Activated CD8-positive, alpha-beta memory T cell treated with anti-CD3 and anti-CD28 coated beads for 36 hours (primary cell): ENCODE measurements around the gene MFAP4. TPM values are rescaled to one million over a fixed set of nuclear protein-coding genes. Genes with fewer than 3 reads are reported as not detected.

Experiments
- CTCF ChIA-PET: fragments of 350-600 bp; sonication (Branson Sonifier 250); formaldehyde crosslinking; loops from one replicate; lab custom pipeline; 2021; ENCODE audit warnings: antibody characterized with exemption; lab: Charles Lee
- POLR2A ChIA-PET: fragments of 350-600 bp; sonication (Branson Sonifier 250); formaldehyde crosslinking; loops from one replicate; lab custom pipeline; 2021; ENCODE audit warnings: antibody characterized with exemption; lab: Charles Lee
- total RNA-seq, 2 experiments: library from RNA; stranded (reverse); gene quantifications; one replicate each; pipeline ENCODE4 v1.2.3, GENCODE V29; 2021

The MFAP4 gene, protein sequence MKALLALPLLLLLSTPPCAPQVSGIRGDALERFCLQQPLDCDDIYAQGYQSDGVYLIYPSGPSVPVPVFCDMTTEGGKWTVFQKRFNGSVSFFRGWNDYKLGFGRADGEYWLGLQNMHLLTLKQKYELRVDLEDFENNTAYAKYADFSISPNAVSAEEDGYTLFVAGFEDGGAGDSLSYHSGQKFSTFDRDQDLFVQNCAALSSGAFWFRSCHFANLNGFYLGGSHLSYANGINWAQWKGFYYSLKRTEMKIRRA
- total RNA-seq: not detected

DNA sequence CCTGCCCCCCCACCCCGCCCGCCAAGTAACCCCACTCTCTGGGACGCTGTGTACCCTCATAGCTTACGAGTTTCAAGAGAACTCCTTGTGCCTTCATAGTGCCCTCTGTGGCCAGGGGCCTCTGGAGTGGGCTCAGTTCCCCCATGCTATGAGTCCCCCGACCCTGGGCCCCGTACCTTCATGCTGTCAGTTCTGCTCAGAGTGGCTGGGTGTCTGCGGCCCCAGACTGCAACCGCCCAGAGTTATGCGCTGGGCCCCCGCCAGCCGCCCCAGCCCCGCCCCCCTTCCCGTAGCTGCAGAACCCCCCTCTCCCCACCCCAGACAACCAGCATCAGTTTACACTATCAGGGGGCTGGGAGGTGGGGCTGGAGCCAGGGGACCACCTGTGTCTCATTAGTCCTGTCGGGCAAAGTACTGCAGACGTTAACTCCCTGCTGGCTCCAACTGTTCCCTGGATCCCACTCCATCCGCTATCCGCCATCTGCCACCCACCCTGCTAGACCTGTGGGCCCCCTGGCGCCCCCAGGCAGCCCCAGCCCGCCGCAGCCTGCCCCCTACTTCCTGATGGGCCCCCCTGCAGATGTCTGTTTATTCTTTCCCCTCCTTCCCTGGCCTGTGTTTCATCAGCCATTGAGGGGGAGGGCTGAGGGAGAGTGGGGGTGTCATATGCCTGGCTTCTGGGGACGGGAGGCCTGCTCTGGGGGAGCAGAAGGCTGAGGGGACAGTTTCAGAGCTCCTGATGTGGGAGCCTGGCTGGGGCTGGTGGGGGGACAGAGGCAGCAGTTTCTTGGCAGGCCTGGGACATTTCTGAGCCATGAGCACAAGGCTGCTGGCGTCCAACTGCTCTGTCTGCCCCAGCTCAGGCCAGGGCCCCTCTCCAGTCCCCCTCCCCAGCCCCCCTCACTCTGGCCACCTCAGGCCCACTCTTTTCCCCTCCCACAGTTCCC lies at the start of gene MFAP4:
Gene MFAP4 (minus strand): TSS at position 217 of the 947 bp plus-strand sequence. CDS start 35 bp downstream, at position 182.
- ChIA-PET POLR2A (interaction anchor here (1.3 kb wide), 1 partner anchor 9 kb away, joined by 5 read pairs; the partner anchor contains the start of gene MAPK7), CTCF (no interaction called here)

DNA sequence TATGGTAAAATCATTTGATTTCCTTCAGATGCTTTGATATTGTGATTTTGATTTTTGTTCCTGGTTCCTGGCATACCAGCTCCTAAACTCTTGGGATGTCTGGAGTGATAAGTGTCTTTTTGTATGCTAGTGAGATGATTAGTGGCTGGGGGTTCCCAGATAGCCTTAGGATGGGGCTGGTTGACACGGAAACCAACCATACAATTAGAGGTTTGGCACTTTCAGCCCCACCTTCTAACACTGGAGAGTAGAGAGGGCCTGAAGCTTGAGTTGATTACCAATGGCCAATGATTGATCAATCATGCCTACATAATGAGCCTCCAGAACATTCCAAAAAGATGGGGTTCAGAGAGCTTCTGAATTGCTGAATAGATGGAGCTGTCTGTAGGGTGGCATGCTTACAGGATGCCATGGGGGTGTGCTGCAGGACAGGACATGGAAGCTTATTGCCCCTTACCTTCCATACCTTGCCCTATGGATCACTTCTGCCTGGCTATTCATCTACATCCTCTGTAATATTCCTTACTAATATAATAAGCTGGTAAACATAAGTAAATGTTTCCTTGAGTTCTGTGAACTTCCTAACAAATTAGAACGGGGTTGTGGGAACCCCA lies 46.8 kb upstream of the MFAP4 start:
- ChIA-PET POLR2A (no interaction called here), CTCF (interaction anchor here (0.6 to 1.2 kb wide), 4 partner anchors 37 to 329 kb away, joined by 3 read pairs; partner anchors contain the start of gene B9D1)

DNA sequence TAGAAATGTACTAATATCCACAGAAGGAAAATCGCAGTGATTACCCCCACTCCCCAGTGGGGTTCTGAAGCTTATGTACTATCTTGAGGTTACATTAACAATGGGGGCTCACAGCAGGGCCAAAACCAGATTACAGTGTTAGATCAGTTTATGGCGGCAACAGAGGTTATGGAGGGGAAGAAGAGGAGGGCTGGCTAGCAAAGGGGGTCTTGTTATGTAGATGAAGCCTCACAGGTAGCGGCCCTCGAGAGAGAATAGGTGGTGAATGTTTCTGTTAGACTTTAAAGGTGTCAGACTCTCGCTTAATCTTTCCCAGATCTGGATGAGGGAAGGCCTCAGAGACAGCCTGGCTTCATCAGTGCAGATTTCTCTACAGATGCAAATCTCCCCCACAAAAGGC lies 46.3 kb upstream of the MFAP4 start:
- POLR2A ChIA-PET: no interaction called here

DNA sequence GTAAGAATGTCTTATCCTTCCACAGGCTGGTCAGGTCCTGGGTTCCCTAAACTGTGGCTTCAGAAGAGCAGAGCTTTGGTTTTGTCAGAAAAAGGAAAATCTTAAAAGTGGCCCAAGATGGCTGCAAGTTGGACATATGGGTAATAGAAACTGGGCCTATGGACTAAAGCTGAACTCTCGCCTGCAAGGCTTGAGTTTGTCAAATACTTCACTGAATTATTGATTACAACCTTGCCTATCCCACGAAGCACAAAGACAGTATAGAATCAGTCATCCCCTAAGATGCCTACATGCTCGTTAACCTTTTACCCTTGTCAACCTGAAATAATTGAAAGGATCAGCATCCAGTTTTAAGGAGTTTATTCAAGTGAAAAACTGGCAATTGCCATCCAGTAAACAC lies 44.7 kb upstream of the MFAP4 start:
- ChIA-PET CTCF (no interaction called here), POLR2A (no interaction called here)

More for the DNA sequence above, 46.3 kb upstream of the MFAP4 start:
- CTCF ChIA-PET: interaction anchor here (1.1 to 1.2 kb wide), 2 partner anchors 71 to 95 kb away, joined by 3 read pairs; partner anchors contain the start of gene B9D1

DNA sequence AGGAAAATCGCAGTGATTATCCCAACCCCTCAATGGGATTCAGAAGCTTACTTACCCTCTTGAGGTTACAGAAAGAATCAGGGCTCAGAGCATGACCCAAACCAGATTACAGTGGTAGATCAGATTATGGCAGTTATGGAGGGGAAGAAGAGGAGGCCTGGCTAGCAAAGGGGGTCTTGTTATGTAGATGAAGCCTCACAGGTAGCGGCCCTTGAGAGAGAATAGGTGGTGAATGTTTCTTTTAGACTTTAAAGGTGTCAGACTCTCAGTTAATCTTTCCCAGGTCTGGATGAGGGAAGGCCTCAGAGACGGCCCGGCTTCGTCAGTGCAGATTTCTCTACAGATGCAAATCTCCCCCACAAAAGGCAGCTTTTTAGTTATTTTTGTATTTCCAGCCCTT lies 39.6 kb upstream of the MFAP4 start:
- ChIA-PET CTCF (no interaction called here), POLR2A (no interaction called here)

DNA sequence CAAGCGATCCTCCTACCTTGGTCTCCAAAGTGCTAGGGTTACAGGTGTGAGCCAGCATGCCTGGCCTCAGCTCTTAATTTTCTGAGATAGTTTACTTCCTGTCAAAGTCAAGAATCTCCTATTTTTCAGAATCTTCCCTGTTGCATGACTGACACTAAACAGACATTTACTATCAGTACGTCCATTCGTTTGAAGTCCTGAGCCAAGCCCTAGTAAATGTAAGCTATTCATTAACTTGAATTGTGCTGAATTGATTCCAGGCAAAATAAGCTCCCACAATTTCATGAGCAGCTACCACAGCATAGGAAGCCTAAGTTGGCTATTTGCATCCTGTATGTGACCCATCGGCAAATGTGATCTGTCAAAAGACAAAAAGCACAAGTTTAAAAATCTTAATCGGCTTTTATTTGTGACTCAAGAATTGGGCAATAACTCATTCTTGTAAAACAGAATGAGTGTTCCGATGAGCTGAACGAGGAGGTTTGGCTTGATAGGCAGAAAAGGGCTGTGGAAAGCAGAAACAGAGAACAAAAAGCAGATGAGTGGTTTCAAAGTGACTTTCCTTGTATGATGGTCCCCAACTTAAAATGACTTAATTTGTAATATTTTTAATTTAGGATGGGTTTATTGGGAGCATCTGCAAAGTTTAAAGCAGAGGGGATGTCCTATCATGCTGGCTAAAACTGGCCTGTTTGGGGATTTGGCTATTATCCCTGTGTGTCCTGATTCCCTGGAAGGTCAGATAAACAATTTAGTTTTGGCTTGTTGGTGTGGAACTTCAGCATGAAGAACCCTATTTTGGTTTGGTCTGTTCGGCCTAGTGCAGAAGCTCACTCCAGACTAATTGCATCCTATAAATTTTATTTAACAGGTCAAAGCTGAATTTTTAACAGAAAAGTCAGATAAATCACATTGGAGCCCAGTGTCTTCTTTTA lies 38.2 kb upstream of the MFAP4 start:
- CTCF ChIA-PET: no interaction called here
- POLR2A ChIA-PET: no interaction called here

DNA sequence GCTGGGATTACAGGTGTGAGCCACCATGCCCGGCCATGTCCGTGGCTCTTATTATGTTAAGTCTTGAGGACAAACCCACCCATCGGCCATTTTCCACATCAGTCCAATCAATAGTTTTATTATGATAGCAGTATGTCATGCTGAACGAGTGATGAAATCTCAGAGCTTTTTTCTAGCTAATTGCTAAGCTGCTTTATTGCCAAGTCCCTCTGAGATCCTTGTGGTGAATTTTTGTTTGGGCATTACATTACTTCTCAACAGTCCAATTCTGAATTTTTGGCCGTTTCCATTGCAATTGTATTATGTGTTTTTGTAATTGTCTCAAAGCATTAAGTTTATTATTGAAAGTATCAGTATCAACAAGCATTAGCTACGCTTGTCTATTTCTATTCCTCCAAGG lies 34.9 kb upstream of the MFAP4 start:
- ChIA-PET POLR2A (no interaction called here), CTCF (no interaction called here)

DNA sequence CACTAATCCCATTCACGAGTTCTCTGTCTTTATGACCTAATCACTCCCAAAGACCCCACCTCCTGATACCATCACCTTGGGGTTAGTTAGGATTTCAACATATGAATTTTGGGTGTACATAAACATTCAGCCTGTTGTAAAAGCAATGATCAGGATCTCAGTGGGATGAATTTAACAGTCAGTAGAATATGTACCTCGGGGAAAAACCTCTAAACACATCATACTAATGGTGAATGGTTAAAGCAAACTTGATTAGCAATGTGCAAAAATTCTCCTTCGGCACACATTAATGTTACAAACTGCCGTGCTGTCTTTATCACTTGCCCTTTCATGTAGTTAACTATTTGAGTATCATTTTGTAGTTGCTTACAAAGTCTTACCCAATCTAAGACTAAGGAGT lies 34.2 kb upstream of the MFAP4 start:
- ChIA-PET POLR2A (no interaction called here), CTCF (no interaction called here)

DNA sequence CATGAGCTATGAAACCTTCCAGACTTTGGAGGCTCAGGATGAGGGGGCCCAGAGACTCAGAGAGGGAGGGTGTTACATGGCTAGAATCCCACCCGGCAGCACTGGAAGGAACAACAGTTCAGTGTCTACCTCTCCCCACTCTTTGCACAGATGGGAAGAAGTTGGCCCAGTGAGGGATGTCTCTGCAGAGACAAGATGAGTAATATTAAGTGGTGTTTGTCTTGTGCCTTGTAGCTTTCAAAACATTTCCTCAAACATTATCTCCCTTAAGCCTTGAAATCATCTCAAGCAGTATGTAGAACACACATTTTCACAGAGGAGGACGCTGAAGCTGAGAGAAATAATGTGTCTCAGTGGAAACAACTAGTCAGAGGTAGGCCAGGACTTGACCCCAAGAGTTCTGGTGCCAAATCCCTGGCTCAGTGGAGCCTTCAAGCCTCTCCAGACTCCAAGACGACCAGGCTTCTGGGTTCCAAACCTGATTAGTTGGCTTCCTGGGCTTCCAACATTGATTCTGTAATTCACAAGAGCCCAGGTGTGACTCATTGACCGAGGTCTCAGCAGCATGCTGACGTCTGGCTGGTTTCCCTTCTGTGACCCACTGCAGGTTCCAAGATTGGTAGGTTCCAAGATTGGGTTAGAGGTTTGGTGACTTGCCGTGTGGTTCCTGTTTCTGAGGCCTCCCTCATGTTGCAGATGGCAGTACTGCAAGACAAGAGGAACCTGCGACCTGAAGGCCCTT lies 31.4 kb upstream of the MFAP4 start:
- CTCF ChIA-PET: interaction anchor here (1.3 kb wide), 1 partner anchor 55 kb away, joined by 3 read pairs; no protein-coding TSS in a partner anchor
- POLR2A ChIA-PET: no interaction called here

DNA sequence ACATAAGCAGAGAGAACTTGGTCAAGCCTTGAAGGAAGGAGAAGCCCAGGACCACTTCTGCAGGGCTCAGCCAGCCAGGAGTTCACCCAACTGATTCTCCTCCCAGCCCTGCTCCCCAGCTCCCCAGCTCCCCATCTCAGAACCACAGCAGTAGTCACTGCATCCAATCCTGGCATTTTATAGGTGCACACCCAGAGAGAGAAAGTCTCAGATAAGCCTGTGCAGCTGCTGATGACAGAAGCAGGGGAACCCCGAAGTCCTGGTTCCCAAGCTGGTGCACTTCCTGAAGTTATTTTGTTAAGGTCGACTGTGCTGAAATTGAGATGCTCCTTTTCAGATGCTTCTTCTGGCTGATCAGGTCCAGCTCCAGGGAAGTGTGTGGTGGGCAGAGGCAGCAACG lies 30.6 kb upstream of the MFAP4 start:
- ChIA-PET CTCF (interaction anchor here (1.3 kb wide), 1 partner anchor 55 kb away, joined by 3 read pairs; no protein-coding TSS in a partner anchor), POLR2A (no interaction called here)

DNA sequence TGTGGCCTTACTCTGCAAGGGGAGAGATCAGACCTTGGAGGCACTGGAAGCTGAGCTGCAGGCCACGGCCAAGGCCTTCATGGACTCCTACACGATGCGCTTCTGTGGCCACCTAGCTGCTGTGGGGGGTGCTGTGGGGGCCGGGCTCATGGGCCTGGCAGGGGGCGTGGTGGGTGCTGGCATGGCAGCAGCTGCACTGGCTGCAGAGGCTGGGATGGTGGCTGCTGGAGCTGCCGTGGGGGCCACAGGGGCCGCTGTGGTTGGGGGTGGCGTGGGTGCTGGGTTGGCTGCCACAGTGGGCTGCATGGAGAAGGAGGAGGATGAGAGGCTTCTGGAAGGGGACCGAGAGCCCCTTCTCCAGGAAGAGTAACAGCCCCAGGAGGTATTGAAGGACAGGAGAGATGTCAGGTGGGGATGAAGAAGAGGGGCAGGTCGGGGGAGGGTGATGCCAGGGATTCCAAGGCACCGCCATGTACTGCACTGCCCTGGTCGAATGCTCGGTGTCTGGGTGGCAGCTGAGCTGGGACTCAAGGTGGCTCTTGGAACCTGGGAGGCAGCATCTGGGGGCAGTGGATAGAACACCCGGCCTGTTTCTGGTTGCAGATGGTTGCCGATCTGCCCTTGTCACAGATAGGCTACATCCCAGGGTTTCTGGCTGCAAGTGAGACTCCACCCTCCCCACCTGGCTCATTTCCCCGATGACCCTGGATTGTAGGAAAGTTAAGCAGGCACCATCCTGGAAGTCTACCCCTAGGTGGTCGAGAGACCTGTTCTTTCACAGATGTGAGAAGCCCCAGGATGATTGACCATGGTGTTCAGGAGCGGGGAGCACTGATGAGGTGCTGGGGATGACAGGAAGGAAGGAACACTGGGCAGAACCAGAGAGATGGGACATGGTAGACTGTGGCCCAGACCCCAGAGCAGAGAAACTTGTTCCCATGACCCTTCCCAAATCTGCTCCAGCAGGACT lies 29.1 kb upstream of the MFAP4 start:
- POLR2A ChIA-PET: no interaction called here
- CTCF ChIA-PET: no interaction called here

DNA sequence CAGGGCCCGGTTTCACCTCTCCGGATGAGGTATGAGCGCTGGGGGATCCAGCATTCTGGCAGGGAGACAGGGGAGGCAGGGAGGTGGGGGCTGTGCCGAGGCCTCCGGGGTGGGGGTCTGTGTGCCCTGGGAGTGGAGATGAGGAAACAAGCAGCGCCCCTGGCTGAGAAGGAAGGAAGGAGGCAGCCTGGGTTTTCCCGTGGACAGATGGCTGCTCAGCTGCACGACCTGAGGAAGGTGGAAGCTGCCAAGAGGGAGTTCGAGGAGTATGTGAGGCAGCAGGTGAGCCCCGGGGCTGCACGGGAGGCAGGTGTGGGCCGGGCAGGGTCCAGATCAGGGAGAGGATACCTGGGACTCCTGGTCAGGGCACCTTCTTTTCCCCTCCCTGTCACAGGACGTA lies 28.3 kb upstream of the MFAP4 start:
- ChIA-PET CTCF (no interaction called here), POLR2A (no interaction called here)

DNA sequence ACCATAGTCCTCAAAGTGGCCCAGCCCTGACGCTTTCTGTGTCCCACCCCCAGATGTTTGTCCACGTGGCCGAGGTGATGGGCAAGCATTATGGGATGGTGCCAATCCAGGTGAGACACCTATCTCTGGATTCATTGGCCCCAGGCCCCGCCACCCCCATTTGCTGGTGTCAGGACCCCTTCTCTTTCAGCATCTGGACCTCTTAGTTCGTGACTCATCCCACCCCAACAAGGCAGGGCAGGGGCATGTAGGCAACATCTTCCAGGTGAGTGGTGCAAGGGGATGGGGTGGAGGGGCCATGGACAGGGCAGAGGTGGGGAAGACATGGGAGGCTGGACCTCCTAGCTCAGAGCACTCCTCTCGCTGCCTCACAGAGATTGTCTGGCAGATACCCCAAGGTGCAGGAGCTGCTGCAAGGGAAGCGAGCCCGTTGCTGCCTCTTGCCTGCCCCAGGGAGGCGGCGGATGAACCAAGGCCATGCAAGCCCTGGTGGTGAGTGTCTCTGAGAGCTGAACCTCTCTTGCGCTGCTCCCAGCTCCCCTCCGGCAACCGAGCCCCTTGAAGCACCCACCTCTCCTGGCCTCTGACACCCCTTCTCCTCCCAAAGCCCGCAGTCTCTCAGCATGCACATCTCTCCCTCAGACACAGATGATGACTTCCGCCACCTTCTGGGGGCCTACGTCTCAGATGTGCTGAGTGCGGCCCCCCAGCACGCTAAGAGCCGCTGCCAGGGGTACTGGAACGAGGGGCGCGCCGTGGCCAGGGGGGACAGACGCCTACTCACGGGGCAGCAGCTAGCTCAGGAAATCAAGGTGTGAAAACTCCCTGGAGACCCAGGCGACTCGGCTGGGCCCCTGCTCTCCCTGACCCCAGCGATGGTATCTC lies 27.6 kb upstream of the MFAP4 start:
- CTCF ChIA-PET: no interaction called here

DNA sequence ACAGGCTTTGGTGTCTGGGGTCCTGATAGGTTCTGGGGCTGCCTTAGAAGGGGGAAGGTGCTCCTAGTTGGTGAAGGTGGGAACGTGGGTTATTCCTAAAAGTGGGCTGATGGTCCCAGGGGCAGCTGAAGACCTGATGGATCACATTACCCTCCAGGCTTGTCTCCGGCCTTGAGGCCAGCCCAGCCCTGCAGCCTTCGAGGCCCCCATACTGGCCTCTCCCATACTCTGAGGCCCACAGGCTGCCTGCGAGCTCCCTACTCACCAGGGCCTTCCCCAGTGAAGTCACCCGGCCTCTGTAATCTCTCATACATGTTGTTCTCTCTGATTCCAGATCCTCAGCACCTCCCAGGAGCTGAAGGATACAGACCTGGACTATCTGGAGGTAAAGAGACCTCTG lies 26.8 kb upstream of the MFAP4 start:
- ChIA-PET CTCF (interaction anchor here (0.6 kb wide), 1 partner anchor 88 kb away, joined by 4 read pairs; no protein-coding TSS in a partner anchor), POLR2A (no interaction called here)

More for the DNA sequence above, 27.6 kb upstream of the MFAP4 start:
- POLR2A ChIA-PET: no interaction called here

DNA sequence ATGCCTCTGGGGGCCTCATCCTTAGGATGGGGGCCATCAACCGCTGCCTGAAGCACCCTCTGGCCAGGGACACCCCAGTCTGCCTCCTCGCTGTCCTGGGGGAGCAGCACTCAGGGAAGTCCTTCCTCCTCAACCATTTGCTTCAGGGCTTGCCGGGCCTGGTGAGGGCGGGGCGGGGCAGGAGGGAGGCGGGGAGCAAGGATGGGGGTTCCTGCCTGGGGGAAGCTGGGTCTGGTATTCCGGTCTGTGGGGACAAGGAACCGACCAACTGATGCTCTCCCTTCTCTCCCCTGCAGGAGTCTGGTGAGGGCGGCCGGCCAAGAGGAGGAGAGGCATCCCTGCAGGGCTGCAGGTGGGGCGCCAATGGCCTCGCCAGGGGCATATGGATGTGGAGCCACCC lies 26.0 kb upstream of the MFAP4 start:
- ChIA-PET CTCF (no interaction called here), POLR2A (no interaction called here)

DNA sequence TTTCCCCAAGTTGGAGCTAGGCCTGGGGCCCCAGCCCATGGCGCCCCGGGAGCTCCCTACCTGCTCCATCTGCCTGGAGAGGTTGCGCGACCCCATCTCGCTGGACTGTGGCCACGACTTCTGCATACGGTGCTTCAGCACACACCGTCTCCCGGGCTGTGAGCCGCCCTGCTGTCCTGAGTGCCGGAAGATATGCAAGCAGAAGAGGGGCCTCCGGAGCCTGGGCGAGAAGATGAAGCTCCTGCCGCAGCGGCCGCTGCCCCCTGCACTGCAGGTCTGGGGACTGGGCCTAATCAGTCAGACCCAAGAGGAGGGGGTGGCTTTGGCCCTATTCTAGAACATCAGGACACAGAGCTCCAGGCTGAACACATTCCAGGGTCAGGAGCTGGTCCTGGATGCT lies 25.5 kb upstream of the MFAP4 start:
- ChIA-PET POLR2A (no interaction called here), CTCF (no interaction called here)
